NCI-H1417 (cell line): ENCODE measurements around the gene ZBTB16.

Source experiments
- DNase-seq, 3 experiments: peaks; one replicate each; lab custom pipeline; 2025; lab: John Stamatoyannopoulos, UW

ZBTB16 gene

GRCh38 chr11:114083391-114084252, 24.1 kb downstream of the ZBTB16 start:
- peak in 1 of 3 experiments; percentile 55 for DNase-seq

GRCh38 chr11:114084414-114084813, 24.9 kb downstream of the ZBTB16 start:
- peak in 2 of 3 experiments; percentile 49 to 66 for DNase-seq

- peak; percentile 6 to 88 (median 77) for DNase-seq
Observed at GRCh38 chr11:114085965-114086793, 26.7 kb downstream of the ZBTB16 start.

- no peak for DNase-seq
Observed at GRCh38 chr11:114087025-114087424, 27.5 kb downstream of the ZBTB16 start.

- no peak for DNase-seq
Observed at GRCh38 chr11:114088216-114088615, 28.7 kb downstream of the ZBTB16 start.

- no peak for DNase-seq
Observed at GRCh38 chr11:114088836-114089235, 29.3 kb downstream of the ZBTB16 start.

GRCh38 chr11:114089748-114090147, 30.2 kb downstream of the ZBTB16 start:
- DNase-seq = no peak

GRCh38 chr11:114090225-114090910, 30.9 kb downstream of the ZBTB16 start:
- no peak for DNase-seq

GRCh38 chr11:114090976-114091375, 31.5 kb downstream of the ZBTB16 start:
- DNase-seq = no peak

- no peak for DNase-seq
Observed at GRCh38 chr11:114091516-114092397, 32.2 kb downstream of the ZBTB16 start.

- no peak for DNase-seq
Observed at GRCh38 chr11:114092478-114092877, 33.0 kb downstream of the ZBTB16 start.

GRCh38 chr11:114092953-114093352, 33.4 kb downstream of the ZBTB16 start:
- no peak for DNase-seq

- no peak for DNase-seq
Observed at GRCh38 chr11:114094516-114094915, 35.0 kb downstream of the ZBTB16 start.

GRCh38 chr11:114095899-114096298, 36.4 kb downstream of the ZBTB16 start:
- DNase-seq = no peak

GRCh38 chr11:114097832-114098231, 38.3 kb downstream of the ZBTB16 start:
- no peak for DNase-seq

GRCh38 chr11:114098927-114099326, 39.4 kb downstream of the ZBTB16 start:
- DNase-seq = peak in 2 of 3 experiments; percentile 44 to 84

GRCh38 chr11:114099392-114100178, 40.1 kb downstream of the ZBTB16 start:
- DNase-seq = peak in 2 of 3 experiments; percentile 63 to 66

- DNase-seq = no peak
Observed at GRCh38 chr11:114102993-114103896, 43.7 kb downstream of the ZBTB16 start.

GRCh38 chr11:114105611-114106010, 46.1 kb downstream of the ZBTB16 start:
- no peak for DNase-seq
